SW480 (cell line): ENCODE results near the gene IRS1.
A peak's percentile ranks its signal among the peaks of the same experiment; 100 is the strongest.

Experiments
- DNase-seq: peaks from one replicate; pipeline ENCODE4 v3.0.0-alpha.2; 2016; ENCODE audit warnings: low spot score

The IRS1 gene

DNA sequence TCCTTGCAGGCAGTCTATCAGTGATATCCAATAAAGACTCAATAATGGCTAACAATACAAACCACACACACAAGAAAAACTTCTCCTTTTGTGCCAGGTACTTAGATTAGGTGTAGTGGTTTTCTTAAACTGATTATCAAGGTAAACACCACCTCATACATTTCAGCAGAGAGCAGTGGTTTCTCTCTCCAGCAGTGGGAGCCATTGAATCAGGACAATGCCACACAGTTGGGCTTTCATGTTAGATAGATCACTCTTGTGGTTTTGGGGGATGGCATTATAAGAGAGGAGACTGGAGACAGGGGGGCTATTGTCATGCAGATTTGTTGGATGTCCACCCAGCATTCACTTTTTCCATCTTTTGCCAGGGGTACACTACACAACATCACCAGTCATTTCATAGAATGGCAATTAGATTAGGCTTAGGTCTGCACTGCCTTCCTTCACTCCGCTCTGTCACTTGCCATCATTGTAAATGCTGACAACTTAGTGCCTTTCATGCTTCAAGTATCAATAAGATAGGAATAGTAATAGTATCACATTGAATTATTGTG, 13.6 kb upstream of the IRS1 start:
- DNase-seq, result no peak

DNA sequence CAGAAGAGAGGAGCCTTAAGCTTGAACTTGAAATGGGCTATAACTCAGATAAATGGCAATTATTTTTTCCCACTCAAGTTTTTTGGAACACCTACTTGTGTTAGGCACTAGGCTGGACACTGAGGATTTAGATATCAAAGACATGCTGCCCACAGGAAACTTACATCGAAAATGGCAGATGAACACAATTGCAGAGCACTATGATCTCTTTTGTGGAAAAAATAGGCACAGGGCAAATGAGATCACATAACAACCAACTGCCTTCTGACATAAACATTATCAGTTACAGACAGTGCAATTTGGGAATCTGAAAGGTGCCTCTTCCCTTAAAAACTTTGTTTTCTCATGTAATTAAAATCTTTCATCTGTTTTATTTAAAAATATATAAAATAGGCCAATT, 3.8 kb upstream of the IRS1 start:
- DNase-seq, result no peak

DNA sequence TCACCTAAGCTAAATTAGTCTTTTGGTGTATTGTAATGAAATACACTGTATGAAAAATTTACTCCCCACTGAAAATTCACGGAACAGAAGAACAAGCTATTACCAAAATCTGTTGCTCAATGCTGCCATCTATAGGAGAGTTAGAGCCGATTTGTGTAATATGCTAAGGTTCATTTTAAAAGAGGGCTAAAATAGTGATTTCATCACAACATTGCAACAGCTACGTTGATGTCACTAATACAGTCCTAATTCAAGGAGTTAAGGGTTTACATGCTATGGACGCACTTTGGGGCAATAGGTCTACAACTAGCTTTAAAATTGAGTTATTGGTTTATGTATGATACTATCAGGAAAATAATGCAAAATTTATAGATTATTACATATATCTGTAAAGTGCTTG, 3.0 kb upstream of the IRS1 start:
- peak; percentile 57 for DNase-seq

DNA sequence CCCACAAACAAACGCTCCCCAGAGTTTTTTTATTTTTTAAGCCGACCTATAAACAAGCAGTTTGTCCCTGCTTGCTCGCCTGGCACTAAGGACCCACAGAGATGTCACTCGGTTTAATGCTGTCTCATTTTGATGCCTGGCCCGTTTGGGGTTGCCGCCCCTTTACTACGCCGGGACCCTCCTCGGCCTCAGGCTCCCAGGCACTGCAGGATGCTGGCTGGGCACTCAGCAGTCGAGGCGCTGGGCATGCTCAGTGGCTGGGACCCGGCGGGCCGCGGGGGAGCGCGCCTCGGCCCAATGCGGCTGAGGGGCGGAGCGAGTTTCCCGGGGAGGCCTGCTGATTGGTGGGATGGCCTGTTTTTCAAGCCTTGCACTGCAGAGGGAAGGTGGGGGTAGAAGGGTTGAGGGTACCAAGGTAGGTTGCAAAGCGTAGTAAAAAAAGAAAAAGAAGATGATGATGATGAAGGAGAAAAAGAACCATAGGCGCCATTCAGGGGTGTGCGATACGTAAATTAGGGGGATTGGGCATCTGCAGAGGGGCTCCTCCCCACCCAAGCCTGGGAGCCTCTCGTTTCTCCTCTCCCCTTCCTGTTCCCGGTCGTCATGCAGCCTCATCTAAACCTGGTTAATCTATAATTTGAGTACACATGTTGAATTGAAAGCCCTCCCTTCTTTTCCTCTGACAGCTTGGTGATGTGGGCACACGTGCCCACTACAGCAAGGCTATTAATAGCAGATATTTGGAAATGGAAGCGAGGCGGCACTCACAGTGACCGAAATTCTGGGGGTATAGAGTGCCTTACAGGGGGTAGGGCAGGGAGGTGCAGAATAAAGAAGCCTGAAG, 1.5 kb upstream of the IRS1 start:
- DNase-seq, result peak; percentile 63

DNA sequence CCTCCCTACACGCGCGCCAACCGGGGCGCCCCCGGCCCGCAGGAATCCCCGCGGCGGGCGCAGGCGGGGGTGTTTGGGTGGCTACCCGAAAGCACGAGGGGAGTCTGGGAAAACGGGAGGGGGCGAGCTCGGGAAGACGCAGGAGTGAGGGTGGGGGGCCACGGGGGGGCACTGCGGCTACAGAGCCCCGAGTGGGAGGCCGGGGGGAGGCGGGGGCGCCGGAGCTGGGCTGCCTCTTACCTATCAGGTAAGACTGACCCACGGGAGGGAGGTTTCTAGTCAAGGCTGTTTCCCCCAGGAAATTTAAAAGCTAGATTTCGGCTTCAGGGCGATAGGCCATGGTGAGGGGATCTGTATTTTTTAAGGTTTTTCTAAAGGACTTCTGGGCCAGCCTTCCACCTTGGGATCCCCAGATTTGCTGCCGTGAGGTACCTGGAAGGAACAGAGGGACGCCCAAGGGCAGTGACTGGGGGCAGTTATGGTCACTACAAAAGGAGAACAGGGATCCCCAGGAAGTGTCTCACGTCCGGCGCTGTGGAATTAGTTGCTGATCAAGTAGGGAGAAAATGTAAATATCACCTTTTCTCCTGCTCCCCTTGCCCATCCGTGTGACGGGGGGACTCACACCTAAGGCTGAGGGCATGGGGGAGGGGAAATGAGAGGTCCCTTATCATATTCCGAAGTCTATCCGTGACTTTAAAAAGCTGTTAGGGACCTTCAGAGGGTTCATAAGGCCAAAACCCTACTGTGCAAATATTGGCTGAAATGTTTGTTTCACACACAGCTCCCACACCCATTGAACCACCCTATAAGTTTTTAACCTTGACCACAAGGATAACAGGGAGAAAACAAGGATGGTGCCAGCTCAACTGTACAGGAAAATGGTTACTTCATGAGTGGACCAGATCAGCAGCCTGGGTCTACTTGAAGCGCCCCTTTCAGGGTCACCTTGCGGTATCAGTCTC, 638 bp upstream of the IRS1 start:
- DNase-seq, result peak; percentile 31

DNA sequence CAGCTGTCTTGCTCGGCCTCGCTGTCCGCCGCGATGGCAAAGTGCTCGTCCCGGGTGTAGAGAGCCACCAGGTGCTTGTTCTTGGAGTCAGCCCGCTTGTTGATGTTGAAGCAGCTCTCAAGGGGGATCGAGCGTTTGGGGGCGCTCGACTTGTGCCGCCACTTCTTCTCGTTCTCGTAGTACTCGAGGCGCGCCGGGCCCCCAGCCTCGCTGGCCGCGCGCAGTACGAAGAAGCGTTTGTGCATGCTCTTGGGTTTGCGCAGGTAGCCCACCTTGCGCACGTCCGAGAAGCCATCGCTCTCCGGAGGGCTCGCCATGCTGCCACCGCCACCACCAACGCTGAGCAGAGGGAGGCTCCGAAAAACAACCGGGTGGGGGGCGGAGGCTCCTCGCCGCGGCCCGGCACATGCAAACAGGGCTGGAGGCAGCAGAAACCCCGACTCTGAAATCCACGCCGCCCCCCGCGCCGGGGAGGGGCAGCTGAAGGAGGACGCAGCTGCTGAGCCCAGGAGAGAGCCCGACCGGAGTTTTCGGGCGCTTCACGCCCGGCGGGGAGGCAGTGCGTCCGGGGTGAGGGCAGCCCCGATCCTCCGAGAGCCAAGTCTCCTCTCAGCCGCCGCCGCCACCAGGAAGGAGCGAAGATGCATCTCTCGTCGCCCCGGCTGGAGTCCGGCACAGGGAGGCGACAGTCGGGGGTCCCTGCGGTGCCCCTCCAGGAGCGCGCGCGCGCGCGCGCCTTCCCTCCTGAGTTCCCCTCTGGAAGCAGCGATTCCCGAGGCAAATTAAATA, 1.0 kb downstream of the IRS1 start:
- no peak for DNase-seq

DNA sequence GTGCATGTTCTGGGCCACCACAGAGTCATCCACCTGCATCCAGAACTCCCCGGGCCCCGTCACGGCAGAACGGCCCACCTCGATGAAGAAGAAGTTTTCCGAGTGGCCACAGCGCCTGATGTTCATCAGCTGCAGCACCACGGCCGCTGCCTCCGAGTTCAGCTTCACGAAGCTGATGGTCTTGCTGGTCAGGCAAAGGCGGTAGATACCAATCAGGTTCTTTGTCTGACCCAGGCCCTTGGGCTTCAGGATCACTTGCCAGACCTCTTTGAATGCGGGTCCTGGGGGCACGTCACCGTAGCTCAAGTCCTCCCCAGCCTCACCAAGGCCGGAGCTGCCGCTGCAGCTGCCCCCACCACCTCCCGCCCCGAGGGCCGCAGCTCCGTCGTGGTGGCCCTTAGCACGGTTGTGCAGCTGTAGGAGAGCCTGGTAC, 1.6 kb downstream of the IRS1 start:
- DNase-seq, result no peak

DNA sequence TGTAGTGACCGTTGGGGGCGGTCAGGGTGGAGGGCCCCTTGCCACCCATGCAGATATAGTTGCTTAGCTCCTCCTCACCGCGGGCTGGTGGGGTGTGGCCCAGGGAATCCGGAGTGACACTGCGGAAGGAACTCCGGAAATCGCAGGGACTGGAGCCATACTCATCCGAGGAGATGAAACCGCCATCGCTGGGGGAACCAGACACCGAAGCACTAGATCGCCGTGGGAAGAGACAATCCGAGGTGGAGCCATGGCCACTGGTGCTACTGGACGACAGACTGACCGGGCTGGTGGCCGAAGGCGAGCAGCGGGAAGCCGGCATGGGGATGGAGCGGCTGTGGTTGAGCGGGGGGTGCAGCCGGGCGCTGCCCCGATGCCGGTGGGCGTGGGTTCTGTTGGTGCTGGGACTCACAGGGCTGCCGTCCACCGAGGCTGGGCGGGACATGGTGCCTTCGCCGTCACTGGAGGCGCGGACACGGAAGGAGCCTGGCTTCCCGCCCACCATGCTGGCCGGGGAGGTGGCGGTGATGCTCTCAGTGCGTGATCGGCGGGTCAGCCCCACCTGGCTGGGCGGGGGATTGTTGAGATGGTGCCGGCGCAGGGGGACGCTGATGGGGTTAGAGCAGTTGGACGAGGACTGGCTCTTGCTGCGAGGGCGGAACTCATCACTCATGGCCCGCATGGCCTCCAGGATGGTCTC, 2.2 kb downstream of the IRS1 start:
- no peak for DNase-seq

DNA sequence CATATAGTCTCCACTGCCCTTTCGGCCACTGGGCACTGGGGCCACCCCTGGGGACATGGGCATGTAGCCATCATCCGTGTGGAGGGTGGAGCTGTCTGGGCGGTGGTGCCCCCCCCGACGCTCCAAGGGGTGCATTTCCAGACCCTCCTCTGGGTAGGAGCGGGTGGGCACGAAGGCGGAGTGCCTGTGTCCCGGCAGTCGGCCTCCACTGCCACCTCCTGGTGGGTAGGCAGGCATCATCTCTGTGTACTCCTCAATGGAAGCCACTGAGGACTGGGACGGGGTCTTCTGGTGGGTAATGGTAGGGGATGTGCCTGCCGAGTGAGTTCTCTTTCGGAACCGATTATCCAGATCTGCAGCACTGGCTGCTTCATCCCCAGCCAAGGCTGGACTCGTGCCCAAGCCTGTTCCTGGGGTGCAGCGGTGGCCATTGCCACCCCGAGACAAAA, 2.8 kb downstream of the IRS1 start:
- DNase-seq, result no peak

DNA sequence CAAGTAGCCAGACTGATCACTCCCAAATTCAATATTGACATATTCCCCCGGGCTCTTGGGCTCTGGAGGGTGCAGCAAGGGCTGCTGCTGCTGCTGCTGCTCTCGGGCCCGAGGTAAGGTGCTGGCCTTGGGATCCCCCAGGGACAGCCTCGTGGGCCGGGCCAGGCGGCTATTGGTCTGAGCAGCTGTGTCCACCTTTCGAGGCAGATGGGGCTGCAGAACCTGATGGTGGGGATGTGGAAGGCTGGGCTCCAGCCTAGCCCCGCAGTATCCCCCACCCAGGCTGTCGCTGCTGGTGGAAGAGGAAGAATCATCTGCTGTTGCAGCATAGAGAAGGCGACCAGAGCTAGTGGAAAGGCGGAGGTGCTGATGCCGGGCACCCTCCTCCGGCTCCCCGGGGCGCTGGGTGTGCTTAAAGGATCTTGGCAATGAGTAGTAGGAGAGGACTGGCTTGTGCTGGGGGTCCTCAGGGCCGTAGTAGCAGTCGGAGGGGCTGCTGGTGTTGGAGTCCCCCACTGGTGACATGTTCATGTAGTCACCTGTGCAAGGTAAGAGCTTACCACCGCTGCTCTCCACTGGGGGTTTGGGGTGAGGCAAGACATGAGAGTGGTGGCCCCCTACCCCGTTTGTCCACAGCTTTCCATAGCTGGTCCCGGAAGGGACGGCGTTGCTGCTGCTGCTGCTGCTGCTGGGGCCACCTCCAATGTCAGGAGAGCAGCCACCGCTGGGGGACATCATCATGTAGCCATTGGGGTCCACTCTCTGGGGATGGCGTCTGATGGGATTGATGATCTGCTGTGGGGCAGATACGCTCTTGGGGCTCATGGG, 3.4 kb downstream of the IRS1 start:
- DNase-seq, result no peak

DNA sequence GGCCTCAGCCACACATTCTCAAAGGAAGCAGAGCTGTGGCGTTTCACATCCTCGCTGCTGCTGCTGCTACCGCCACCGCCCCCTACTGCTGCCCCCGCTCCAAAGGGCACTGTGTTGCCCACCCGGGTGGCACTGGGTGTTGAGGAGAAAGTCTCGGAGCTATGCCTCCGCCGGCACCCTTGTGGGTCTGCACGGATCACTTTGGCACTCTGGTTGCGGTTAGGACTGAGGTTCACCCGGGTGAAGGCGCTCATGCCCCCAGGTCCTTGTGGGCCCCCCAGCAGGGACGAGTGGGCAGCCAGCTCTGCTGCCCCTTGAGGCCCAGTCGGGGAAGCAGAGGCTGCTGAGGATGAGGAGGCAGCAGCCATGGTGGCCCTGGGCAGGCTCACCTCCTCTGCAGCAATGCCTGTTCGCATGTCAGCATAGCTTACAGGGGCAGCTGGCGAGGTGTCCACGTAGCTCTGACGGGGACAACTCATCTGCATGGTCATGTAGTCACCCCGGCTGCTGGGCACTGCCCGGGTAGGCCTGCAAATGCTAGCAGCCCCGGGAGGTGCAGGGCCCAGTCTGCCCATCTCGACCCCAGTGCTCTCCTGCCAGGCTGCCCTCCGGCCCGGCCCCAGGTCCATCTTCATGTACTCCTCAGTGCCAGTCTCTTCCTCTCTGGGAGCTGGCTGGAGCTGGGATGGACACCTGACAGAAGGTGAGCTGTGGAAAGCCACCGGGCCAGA, 4.2 kb downstream of the IRS1 start:
- no peak for DNase-seq

DNA sequence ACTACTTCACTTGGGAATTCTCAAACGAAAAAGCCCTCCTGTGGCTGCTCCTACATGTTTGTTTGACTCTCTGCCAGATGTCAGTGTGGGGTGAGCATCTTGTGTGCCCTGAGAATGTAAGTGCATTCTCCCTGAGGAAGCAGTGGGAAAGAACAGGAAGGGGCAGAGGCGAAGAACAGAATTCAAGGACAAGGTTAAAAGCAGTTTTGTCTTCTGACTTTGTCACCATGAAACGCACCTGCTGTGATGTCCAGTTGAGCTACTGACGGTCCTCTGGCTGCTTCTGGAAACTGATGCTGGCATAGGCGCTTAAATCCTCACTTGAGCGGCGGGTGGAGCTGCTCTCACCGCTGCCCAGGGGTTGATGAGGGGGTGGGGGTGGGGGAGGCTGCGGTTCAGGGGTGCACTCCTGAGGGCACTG, 4.9 kb downstream of the IRS1 start:
- DNase-seq, result no peak

DNA sequence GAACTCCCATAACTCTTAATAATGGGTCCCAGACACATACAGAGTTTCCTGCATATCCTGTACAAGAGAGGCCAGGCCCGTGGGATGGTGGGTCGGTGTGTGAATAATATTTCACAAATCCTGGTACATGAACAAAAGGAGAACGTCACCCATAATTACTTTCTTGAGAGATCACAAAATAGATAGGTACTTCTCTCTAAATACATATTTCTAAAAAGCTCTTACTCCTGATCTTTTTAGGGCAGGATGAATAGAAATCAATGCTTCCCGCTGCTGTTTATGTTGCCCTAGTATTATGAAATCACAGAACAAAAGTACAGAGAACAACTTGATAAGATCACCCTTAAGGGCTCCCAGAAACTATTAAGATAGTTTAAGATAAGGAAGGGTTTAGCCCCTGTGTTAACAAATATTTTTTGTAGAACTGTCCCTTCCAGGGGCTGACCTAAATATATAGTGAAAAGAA, 5.4 kb downstream of the IRS1 start:
- no peak for DNase-seq

DNA sequence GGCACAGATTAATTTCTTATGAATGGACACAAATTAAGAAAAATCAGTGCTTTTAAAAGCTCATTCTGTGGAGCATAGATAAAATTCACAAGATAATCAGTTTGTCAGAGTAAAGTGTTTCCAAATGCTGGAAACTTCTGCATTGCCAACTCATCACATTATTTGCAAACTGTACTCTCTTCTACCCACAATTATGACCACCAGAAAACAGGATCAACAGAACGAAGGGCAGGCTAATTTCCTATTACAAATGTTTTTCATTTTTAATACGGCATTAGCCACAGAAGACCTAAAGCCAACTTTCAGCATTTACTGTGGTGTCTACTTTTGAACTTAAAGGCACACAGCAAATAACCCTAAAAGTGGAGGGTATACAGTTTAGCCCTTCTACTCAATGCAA, 6.0 kb downstream of the IRS1 start:
- no peak for DNase-seq

DNA sequence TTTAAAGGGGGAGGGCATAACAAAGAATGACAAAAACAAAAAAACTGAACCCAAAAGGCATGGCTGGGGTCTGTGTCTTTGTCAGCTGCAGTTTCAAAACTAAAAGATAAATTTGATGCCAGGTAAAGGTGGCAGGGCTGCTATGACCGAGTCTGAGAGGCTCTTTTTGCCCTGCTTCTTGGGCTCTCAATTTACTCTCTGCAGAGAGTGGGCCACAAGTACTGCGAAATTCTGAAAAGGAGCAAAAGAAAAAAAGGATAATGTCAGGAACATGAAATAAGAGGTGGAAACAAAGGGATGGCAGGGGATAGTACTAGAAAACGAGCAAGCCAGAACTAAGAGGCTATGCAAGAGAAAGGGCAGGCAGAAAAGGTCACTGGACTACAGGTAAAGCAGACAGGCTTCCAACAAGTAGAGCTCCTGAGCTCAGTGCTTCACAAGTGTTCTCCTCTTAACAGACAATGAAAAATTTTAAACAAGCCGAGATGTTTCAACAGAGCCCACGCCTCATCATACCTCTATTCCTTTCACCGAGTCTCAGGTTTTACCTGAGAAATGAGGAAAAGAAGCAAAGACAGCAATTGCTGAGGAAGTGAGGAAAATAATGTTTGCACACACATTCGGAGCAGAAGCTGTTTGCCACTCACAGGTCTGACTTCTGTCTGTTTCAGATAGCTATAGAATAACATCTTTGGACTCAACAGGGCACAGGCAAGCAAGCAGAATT, 7.3 kb downstream of the IRS1 start:
- DNase-seq, result peak; percentile 24

DNA sequence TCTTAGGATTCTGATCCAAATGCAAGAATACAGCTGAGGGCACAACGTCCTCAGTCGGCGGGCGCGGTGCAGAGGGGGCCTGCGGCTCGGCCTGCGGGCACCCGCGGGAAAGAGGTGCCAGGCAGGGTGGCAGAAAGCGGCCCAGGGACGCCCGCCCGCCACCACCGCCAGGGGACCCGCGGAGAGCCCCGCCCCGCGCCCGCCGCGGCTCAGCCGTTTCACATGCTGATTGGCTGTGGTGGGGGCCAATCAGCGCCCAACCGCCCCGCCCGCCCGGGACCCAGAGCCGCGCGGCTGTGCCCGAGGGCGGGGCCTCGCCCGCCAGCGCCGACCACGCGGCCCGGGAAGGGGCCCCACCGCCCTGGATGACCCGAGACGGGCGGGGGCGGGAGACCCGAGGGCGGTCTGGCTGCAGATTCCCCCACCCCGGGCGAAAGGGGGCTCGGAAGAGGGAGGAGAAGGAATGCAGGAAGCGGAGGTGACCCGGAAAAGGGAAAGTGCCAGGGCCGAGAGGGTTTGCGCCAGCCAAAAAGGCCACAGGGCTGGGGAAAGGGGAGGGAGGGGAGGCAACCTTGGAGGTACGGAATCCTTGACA, 8.0 kb downstream of the IRS1 start:
- DNase-seq, result peak; percentile 76

DNA sequence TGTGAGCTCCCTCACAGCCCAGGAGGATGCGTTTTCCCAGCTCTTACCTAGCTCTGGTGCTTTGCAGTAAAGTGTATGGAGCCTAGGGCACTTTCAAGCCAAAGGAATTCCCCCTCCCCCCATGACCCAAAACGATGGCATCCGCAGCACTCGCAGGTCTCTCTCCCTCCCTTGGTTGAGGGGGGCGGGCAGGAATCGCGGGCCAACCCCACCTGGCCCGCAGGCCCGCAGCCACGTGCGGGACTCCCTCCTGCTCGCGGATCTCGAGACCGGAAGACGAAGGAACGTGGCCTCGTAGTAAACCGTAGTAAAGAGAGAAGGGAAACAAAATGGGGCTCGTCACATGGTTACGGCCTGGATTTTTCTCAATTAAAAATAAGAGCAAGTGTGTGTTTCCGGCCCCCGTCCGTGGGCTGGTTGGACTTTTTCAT, 8.5 kb downstream of the IRS1 start:
- peak; percentile 62 for DNase-seq

DNA sequence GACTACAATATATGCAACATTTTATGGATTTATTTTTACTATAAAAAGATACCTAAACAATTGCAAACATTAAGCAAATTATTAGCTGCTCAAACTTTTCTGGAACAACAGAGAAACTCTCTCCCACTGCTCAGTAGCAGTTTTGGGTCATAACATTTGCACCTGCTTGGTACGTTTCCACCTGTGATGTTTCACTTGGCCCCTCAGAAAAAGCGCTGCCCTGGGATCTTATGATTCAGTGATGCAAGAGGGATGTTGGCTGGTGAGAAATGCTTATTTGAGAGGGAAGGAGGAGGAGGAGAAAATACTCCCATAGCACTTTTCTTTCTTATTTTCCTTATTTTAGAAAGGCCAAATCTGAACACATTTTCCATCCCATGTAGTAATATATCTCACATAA, 9.2 kb downstream of the IRS1 start:
- DNase-seq, result no peak
